Measurements from ENCODE around the gene MPV17L. TPM values are rescaled to one million over a fixed set of nuclear protein-coding genes. Genes with fewer than 3 reads are reported as not detected.

MPV17L gene
- total and polyA plus RNA-seq, 2 experiments from 2014 or later = 0.46 to 2.1 TPM

DNA sequence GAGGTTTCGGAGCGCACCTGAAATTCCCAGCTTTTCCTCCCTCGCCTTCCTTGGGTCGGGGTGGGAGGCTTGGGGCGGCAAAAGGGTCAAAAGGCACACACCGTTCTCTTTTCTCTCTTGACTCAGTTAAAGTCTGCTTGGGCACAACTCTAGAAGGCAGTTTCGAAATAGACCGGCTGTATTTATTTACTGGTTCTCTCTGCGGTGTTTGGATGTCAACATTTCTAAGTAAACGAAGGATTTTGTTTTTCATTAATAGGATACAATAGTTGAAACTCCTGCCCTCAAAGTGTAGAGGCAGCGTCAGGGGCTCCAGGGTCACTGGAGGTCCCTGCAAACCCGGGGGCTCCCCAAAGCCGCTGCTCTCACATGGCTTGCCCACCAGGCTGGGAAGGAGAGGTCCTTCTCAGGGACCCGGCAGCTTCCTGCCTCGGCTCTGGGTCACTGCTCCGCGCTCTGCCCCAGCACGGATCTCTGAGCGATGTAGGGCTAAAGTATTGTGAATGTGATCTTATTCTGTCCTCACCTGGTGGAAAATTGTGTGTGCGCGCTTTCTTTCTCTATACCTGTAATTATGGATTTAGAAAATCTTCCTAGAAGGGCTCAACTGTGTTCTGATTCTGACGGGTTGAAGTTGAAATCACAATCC is 39.8 kb downstream of the MPV17L start:
- H3K27me3 ChIP-seq = peaks cover 37% of the 10 kb centered on the region
- H3K9me3 ChIP-seq (ENCODE audit: low read depth) = no peaks in the 10 kb centered on the region
- no peaks in the 10 kb centered on the region for H3K79me2 ChIP-seq
- H3K27ac ChIP-seq = no peak overlapping the region
- peak overlapping the region; percentile 82 for H3K4me2 ChIP-seq
- no peaks in the 10 kb centered on the region for H3K9me2 ChIP-seq (replicated peaks; ENCODE audit: insufficient read depth)
- peak overlapping the region; percentile 14 for H3K4me3 ChIP-seq
- no peaks in the 10 kb centered on the region for H4K20me1 ChIP-seq (ENCODE audit: insufficient read depth, poor library complexity, severe bottlenecking)
- peak overlapping the region; percentile 47 for H2AFZ ChIP-seq
- no peaks in the 10 kb centered on the region for H3K36me3 ChIP-seq (replicated peaks; ENCODE audit: insufficient read depth, low read depth)
- DNase-seq (ENCODE audit: low spot score) = no peak
- 8% methylated on average over 22 of the region's 22 CpGs for WGBS (ENCODE audit: low lambda C conversion rate, missing lambda C conversion rate)
- H3K4me1 ChIP-seq (ENCODE audit: insufficient read depth) = no peaks in the 10 kb centered on the region
- TF ChIP-seq, protein P1, sequence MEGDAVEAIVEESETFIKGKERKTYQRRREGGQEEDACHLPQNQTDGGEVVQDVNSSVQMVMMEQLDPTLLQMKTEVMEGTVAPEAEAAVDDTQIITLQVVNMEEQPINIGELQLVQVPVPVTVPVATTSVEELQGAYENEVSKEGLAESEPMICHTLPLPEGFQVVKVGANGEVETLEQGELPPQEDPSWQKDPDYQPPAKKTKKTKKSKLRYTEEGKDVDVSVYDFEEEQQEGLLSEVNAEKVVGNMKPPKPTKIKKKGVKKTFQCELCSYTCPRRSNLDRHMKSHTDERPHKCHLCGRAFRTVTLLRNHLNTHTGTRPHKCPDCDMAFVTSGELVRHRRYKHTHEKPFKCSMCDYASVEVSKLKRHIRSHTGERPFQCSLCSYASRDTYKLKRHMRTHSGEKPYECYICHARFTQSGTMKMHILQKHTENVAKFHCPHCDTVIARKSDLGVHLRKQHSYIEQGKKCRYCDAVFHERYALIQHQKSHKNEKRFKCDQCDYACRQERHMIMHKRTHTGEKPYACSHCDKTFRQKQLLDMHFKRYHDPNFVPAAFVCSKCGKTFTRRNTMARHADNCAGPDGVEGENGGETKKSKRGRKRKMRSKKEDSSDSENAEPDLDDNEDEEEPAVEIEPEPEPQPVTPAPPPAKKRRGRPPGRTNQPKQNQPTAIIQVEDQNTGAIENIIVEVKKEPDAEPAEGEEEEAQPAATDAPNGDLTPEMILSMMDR (IDR thresholded peaks at IDR 0.05; ENCODE audit: poor library complexity) = no peak
- no peak for TF ChIP-seq EZH2 (IDR thresholded peaks at IDR 0.05; ENCODE audit: borderline replicate concordance)
- TF ChIP-seq EZH2phosphoT487 (IDR thresholded peaks at IDR 0.05; ENCODE audit: low read depth, severe bottlenecking, unreplicated experiment) = no peak

- Histone ChIP-seq H3K9me3 (ENCODE audit: low read depth) (no peaks in the 10 kb centered on the region), H3K27ac (no peak overlapping the region), H3K4me1 (ENCODE audit: insufficient read depth) (no peaks in the 10 kb centered on the region), H4K20me1 (ENCODE audit: insufficient read depth, poor library complexity, severe bottlenecking) (no peaks in the 10 kb centered on the region), H3K4me3 (no peak overlapping the region), H3K36me3 (replicated peaks; ENCODE audit: insufficient read depth, low read depth) (no peaks in the 10 kb centered on the region), H3K9me2 (replicated peaks; ENCODE audit: insufficient read depth) (no peaks in the 10 kb centered on the region), H3K27me3 (peaks cover 23% of the 10 kb centered on the region), H3K79me2 (no peaks in the 10 kb centered on the region), H2AFZ (no peak overlapping the region), H3K4me2 (no peak overlapping the region)
- 89% methylated on average over 4 of the region's 4 CpGs for WGBS (ENCODE audit: low lambda C conversion rate, missing lambda C conversion rate)
- TF ChIP-seq, protein P1 (IDR thresholded peaks at IDR 0.05; ENCODE audit: poor library complexity) = no peak
- TF ChIP-seq EZH2phosphoT487 (IDR thresholded peaks at IDR 0.05; ENCODE audit: low read depth, severe bottlenecking, unreplicated experiment) = no peak
- no peak for TF ChIP-seq EZH2 (IDR thresholded peaks at IDR 0.05; ENCODE audit: borderline replicate concordance)
- no peak for DNase-seq (ENCODE audit: low spot score)
Measured at GRCh38 chr16:15439102-15439501, 43.5 kb downstream of the MPV17L start.

DNA sequence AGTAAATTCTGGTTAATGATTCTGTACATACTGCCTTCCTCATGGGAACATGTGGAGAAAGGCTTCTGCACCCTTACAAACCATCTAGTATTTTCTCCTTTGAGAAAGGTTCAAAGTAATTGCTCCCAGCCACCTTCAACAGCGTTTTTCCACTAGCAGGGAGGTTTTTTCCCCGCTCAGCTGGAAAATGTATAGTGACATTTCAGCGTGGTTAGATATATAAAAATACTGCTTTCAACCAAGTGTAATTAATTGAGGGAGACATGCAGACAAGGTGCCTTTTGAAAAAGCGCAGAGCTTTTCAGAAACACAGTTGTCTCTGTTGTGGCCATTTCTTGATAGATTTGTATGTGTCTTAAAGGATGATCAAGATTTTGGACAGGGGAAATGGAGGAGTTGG is 44.0 kb downstream of the MPV17L start:
- WGBS (ENCODE audit: low lambda C conversion rate, missing lambda C conversion rate) = 77% methylated on average over 4 of the region's 4 CpGs
- DNase-seq (ENCODE audit: low spot score) = no peak
- no peak overlapping the region for H3K4me3 ChIP-seq
- H3K9me3 ChIP-seq (ENCODE audit: low read depth) = no peaks in the 10 kb centered on the region
- no peaks in the 10 kb centered on the region for H3K4me1 ChIP-seq (ENCODE audit: insufficient read depth)
- peaks cover 19% of the 10 kb centered on the region for H3K27me3 ChIP-seq
- no peak overlapping the region for H3K4me2 ChIP-seq
- H3K9me2 ChIP-seq (replicated peaks; ENCODE audit: insufficient read depth) = no peaks in the 10 kb centered on the region
- no peaks in the 10 kb centered on the region for H3K79me2 ChIP-seq
- no peak overlapping the region for H2AFZ ChIP-seq
- no peak overlapping the region for H3K27ac ChIP-seq
- H3K36me3 ChIP-seq (replicated peaks; ENCODE audit: insufficient read depth, low read depth) = no peaks in the 10 kb centered on the region
- no peaks in the 10 kb centered on the region for H4K20me1 ChIP-seq (ENCODE audit: insufficient read depth, poor library complexity, severe bottlenecking)
- TF ChIP-seq, protein P1 (IDR thresholded peaks at IDR 0.05; ENCODE audit: poor library complexity) = no peak

All from hepatocyte (in vitro differentiated cells).